Trophoblast cell (in vitro differentiated cells and primary cell): Measurements from ENCODE around the gene CHD1.

Source experiments
- DNase-seq, 2 donors: peaks; one replicate each; pipeline ENCODE4 v3.0.0-alpha.2; 2016
- H2AFZ ChIP-seq: 2 replicates; pipeline ENCODE4 v1.6.1; 2013; ENCODE audit warnings: low read length, moderate library complexity, mild to moderate bottlenecking; ENCODE audit not compliant: insufficient read depth, poor library complexity
- H2AK5ac ChIP-seq: 2 replicates; pipeline ENCODE4 v1.6.1; 2013; ENCODE audit warnings: mild to moderate bottlenecking, low read length
- H2BK120ac ChIP-seq: 2 replicates; pipeline ENCODE4 v1.6.1; 2013; ENCODE audit warnings: low read length, mild to moderate bottlenecking, moderate library complexity; ENCODE audit not compliant: insufficient read depth, poor library complexity
- H2BK12ac ChIP-seq: 2 replicates; pipeline ENCODE4 v1.6.1; 2013; ENCODE audit warnings: mild to moderate bottlenecking, low read length, moderate library complexity
- H2BK5ac ChIP-seq: 2 replicates; pipeline ENCODE4 v1.6.1; 2013; ENCODE audit warnings: low read length, low read depth, moderate library complexity, mild to moderate bottlenecking; ENCODE audit not compliant: poor library complexity
- H3K14ac ChIP-seq: 2 replicates; pipeline ENCODE4 v1.6.1; 2013; ENCODE audit warnings: mild to moderate bottlenecking, low read length
- H3K18ac ChIP-seq: 2 replicates; pipeline ENCODE4 v1.6.1; 2013; ENCODE audit warnings: mild to moderate bottlenecking, low read length
- H3K23ac ChIP-seq: 2 replicates; pipeline ENCODE4 v1.6.1; 2013; ENCODE audit warnings: low read length
- H3K27ac ChIP-seq: 2 replicates; pipeline ENCODE4 v1.5.1; 2013; ENCODE audit warnings: low read depth, mild to moderate bottlenecking, inconsistent platforms, low read length, moderate library complexity
- H3K27me3 ChIP-seq: 2 replicates; pipeline ENCODE4 v1.6.1; 2013; ENCODE audit warnings: inconsistent platforms, mild to moderate bottlenecking, low read length, moderate library complexity; ENCODE audit not compliant: insufficient read depth
- H3K36me3 ChIP-seq, 2 experiments: 1 replicate in 1 of 2; 2 replicates in 1 of 2; pipeline ENCODE4 v1.6.1; 2013; ENCODE audit warnings: low read length in 2 of 2, mild to moderate bottlenecking in 2 of 2, moderate library complexity in 1 of 2; ENCODE audit not compliant: insufficient read depth in 2 of 2, control insufficient read depth in 1 of 2
- H3K4ac ChIP-seq: 2 replicates; pipeline ENCODE4 v1.6.1; 2013; ENCODE audit warnings: low read depth, mild to moderate bottlenecking, low read length, moderate library complexity
- H3K4me1 ChIP-seq, 2 experiments: 1 replicate in 1 of 2; 2 replicates in 1 of 2; pipeline ENCODE4 v1.6.1; 2013; ENCODE audit warnings: low read length in 2 of 2, mild to moderate bottlenecking in 2 of 2, moderate library complexity in 1 of 2; ENCODE audit not compliant: insufficient read depth in 2 of 2, control insufficient read depth in 1 of 2
- H3K4me2 ChIP-seq: 2 replicates; pipeline ENCODE4 v1.6.1; 2013; ENCODE audit warnings: inconsistent platforms, mild to moderate bottlenecking, low read length, moderate library complexity
- H3K4me3 ChIP-seq: 2 replicates; pipeline ENCODE4 v1.5.1; 2013; ENCODE audit warnings: mild to moderate bottlenecking, low read depth, low read length, inconsistent platforms
- H3K79me1 ChIP-seq: one replicate; pipeline ENCODE4 v1.6.1; 2013; ENCODE audit warnings: low read length
- H3K79me2 ChIP-seq: 2 replicates; pipeline ENCODE4 v1.6.1; 2013; ENCODE audit warnings: low read length, mild to moderate bottlenecking; ENCODE audit not compliant: control insufficient read depth, insufficient read depth, poor library complexity
- H3K9ac ChIP-seq: 2 replicates; pipeline ENCODE4 v1.6.1; 2013; ENCODE audit warnings: mild to moderate bottlenecking, low read length
- H3K9me3 ChIP-seq: 2 replicates; pipeline ENCODE4 v1.6.1; 2013; ENCODE audit warnings: low read depth, mild to moderate bottlenecking, control low read depth, inconsistent platforms, low read length; ENCODE audit not compliant: insufficient read depth
- H4K12ac ChIP-seq: 2 replicates; pipeline ENCODE4 v1.6.1; 2013; ENCODE audit warnings: low read depth, mild to moderate bottlenecking, low read length, moderate library complexity
- H4K8ac ChIP-seq: 2 replicates; pipeline ENCODE4 v1.6.1; 2013; ENCODE audit warnings: low read depth, mild to moderate bottlenecking, low read length, moderate library complexity
- H4K91ac ChIP-seq: one replicate; pipeline ENCODE4 v1.6.1; 2013; ENCODE audit warnings: low read depth, mild to moderate bottlenecking, low read length, moderate library complexity
- WGBS: extraction: QIAGEN DNeasy Blood & Tissue Kit; methylation state at CpG from one replicate; pipeline ENCODE4 v1.1.7; 2013; ENCODE audit warnings: missing lambda C conversion rate; ENCODE audit not compliant: insufficient read length, insufficient coverage; ENCODE audit errors: extremely low coverage; 5-methylcytosine and 5-hydroxymethylcytosine counted together

The CHD1 gene

GRCh38 chr5:98877600-98877999 lies 51.2 kb downstream of the CHD1 start:
- no peak overlapping the region for H3K4me3 ChIP-seq

GRCh38 chr5:98872674-98873073 lies 56.1 kb downstream of the CHD1 start:
- Histone ChIP-seq H2BK5ac (no peak overlapping the region), H3K4me3 (no peak overlapping the region), H2BK12ac (no peak overlapping the region), H3K36me3 (peaks cover 13 to 15% of the 10 kb centered on the region in 2 experiments), H3K4ac (no peak overlapping the region), H4K8ac (no peak overlapping the region), H3K79me2 (no peaks in the 10 kb centered on the region), H2BK120ac (no peak overlapping the region), H3K27ac (no peak overlapping the region), H3K9ac (no peak overlapping the region), H3K9me3 (no peaks in the 10 kb centered on the region), H3K18ac (no peak overlapping the region), H3K4me1 (no peaks in the 10 kb centered on the region), H4K91ac (no peak overlapping the region), H3K79me1 (no peaks in the 10 kb centered on the region), H2AK5ac (no peak overlapping the region), H2AFZ (no peak overlapping the region), H4K12ac (no peak overlapping the region), H3K23ac (no peak overlapping the region), H3K4me2 (no peak overlapping the region), H3K27me3 (no peaks in the 10 kb centered on the region), H3K14ac (no peak overlapping the region)
- no peak for DNase-seq
- WGBS, result no CpG with 5 or more reads among the region's 4 CpGs

More at GRCh38 chr5:98877600-98877999, 51.2 kb downstream of the CHD1 start:
- Histone ChIP-seq H2AFZ (no peak overlapping the region), H3K36me3 (peaks cover 14 to 19% of the 10 kb centered on the region in 2 experiments), H3K23ac (no peak overlapping the region), H3K79me1 (no peaks in the 10 kb centered on the region), H3K4ac (no peak overlapping the region), H4K12ac (no peak overlapping the region), H4K8ac (no peak overlapping the region), H3K9ac (no peak overlapping the region), H2BK12ac (no peak overlapping the region), H2BK120ac (no peak overlapping the region), H3K27ac (no peak overlapping the region), H4K91ac (no peak overlapping the region), H3K4me1 (no peaks in the 10 kb centered on the region), H2BK5ac (no peak overlapping the region), H3K14ac (no peak overlapping the region), H2AK5ac (no peak overlapping the region), H3K27me3 (no peaks in the 10 kb centered on the region), H3K79me2 (no peaks in the 10 kb centered on the region), H3K9me3 (no peaks in the 10 kb centered on the region), H3K18ac (no peak overlapping the region), H3K4me2 (no peak overlapping the region)
- no peak for DNase-seq
- WGBS, result no CpG with 5 or more reads among the region's 2 CpGs

- no peak overlapping the region for H3K14ac ChIP-seq
- no CpG with 5 or more reads among the region's 2 CpGs for WGBS
- H2AFZ ChIP-seq, result no peak overlapping the region
- no peak overlapping the region for H2BK12ac ChIP-seq
- no peak overlapping the region for H3K9ac ChIP-seq
- H3K79me2 ChIP-seq, result no peaks in the 10 kb centered on the region
- no peak overlapping the region for H4K12ac ChIP-seq
- no peak overlapping the region for H2BK5ac ChIP-seq
- H3K23ac ChIP-seq, result no peak overlapping the region
- no peak overlapping the region for H3K4ac ChIP-seq
- peaks cover 10% of the 10 kb centered on the region in 2 experiments for H3K36me3 ChIP-seq
- no peak for DNase-seq
- H3K4me3 ChIP-seq, result no peak overlapping the region
- no peak overlapping the region for H4K8ac ChIP-seq
- H2BK120ac ChIP-seq, result no peak overlapping the region
- H2AK5ac ChIP-seq, result no peak overlapping the region
- no peak overlapping the region for H3K4me2 ChIP-seq
- no peaks in the 10 kb centered on the region for H3K79me1 ChIP-seq
- no peaks in the 10 kb centered on the region for H3K27me3 ChIP-seq
- H3K18ac ChIP-seq, result no peak overlapping the region
- no peak overlapping the region for H4K91ac ChIP-seq
- no peak overlapping the region for H3K27ac ChIP-seq
- H3K9me3 ChIP-seq, result no peaks in the 10 kb centered on the region
- H3K4me1 ChIP-seq, result no peaks in the 10 kb centered on the region
These were observed 63.1 kb downstream of the CHD1 start for GRCh38 chr5:98865690-98866089.

GRCh38 chr5:98847054-98847453 lies 81.8 kb downstream of the CHD1 start:
- Histone ChIP-seq H4K91ac (no peak overlapping the region), H3K79me1 (peaks cover 2% of the 10 kb centered on the region), H3K36me3 (no peaks in the 10 kb centered on the region), H4K8ac (no peak overlapping the region), H3K27ac (no peak overlapping the region), H2AK5ac (no peak overlapping the region), H3K9ac (no peak overlapping the region), H3K18ac (no peak overlapping the region), H2BK120ac (no peak overlapping the region), H3K9me3 (peaks cover 5% of the 10 kb centered on the region), H3K4me1 (peaks cover 0 to 5% of the 10 kb centered on the region in 2 experiments), H2BK5ac (no peak overlapping the region), H3K23ac (no peak overlapping the region), H3K14ac (no peak overlapping the region), H3K4me2 (no peak overlapping the region), H4K12ac (no peak overlapping the region), H2BK12ac (no peak overlapping the region), H2AFZ (no peak overlapping the region), H3K27me3 (peaks cover 2% of the 10 kb centered on the region), H3K4me3 (no peak overlapping the region), H3K79me2 (no peaks in the 10 kb centered on the region), H3K4ac (no peak overlapping the region)
- WGBS, result no CpG with 5 or more reads among the region's 1 CpG
- peak in 1 of 2 donors; percentile 20 for DNase-seq
